WTC11 (cell line): ENCODE results near the gene WARS2.

ENCODE experiments used
- ATF2 ChIP-seq: sonication (generic); formaldehyde crosslinking; IDR thresholded peaks from 2 replicates; pipeline ENCODE4 v1.8.1; 2022; ENCODE audit warnings: low read depth, missing genetic modification reagents, borderline replicate concordance
- CTCF ChIP-seq: fragments of 200-600 bp; IDR thresholded peaks from 2 replicates; pipeline ENCODE4 v1.8.0; 2022; ENCODE audit warnings: antibody characterized with exemption
- FOXJ3 ChIP-seq: sonication (generic); formaldehyde crosslinking; IDR thresholded peaks from 2 replicates; pipeline ENCODE4 v1.9.0; 2021; ENCODE audit warnings: missing genetic modification reagents, mild to moderate bottlenecking, borderline replicate concordance
- FOXP1 ChIP-seq: sonication (generic); formaldehyde crosslinking; IDR thresholded peaks from 2 replicates; pipeline ENCODE4 v1.8.0; 2022; ENCODE audit warnings: missing genetic modification reagents, mild to moderate bottlenecking, moderate library complexity, borderline replicate concordance
- HMGXB4 ChIP-seq: sonication (generic); formaldehyde crosslinking; IDR thresholded peaks from 2 replicates; pipeline ENCODE4 v1.8.1; 2023; ENCODE audit warnings: mild to moderate bottlenecking, moderate library complexity, missing genetic modification reagents
- KAT7 ChIP-seq: sonication (generic); formaldehyde crosslinking; IDR thresholded peaks from 2 replicates; pipeline ENCODE4 v1.8.1; 2023; ENCODE audit warnings: missing genetic modification reagents, mild to moderate bottlenecking, borderline replicate concordance
- MAX ChIP-seq: sonication (generic); formaldehyde crosslinking; IDR thresholded peaks from 2 replicates; pipeline ENCODE4 v1.8.0; 2022; ENCODE audit warnings: mild to moderate bottlenecking, missing genetic modification reagents
- NFATC4 ChIP-seq: fragments of 250-450 bp; sonication (Bioruptor Pico); IDR thresholded peaks from 2 replicates; pipeline ENCODE4 v1.9.0; 2021; ENCODE audit warnings: mild to moderate bottlenecking
- NFYB ChIP-seq: sonication (generic); formaldehyde crosslinking; conservative IDR thresholded peaks from 2 replicates; pipeline ENCODE4 v1.8.0; 2022; ENCODE audit warnings: low read depth, missing genetic modification reagents
- NR2C2 ChIP-seq: sonication (generic); formaldehyde crosslinking; IDR thresholded peaks from 2 replicates; pipeline ENCODE4 v1.8.0; 2022; ENCODE audit warnings: mild to moderate bottlenecking, missing genetic modification reagents
- NR3C1 ChIP-seq: sonication (generic); formaldehyde crosslinking; conservative IDR thresholded peaks from 2 replicates; pipeline ENCODE4 v1.8.1; 2023; ENCODE audit warnings: low read depth, mild to moderate bottlenecking, missing genetic modification reagents
- SP1 ChIP-seq: sonication (generic); formaldehyde crosslinking; conservative IDR thresholded peaks from 2 replicates; pipeline ENCODE4 v1.8.1; 2022; ENCODE audit warnings: missing genetic modification reagents
- USF1 ChIP-seq: sonication (generic); formaldehyde crosslinking; IDR thresholded peaks from 2 replicates; pipeline ENCODE4 v1.8.0; 2022; ENCODE audit warnings: mild to moderate bottlenecking, missing genetic modification reagents
- ZBTB21 ChIP-seq: sonication (generic); formaldehyde crosslinking; IDR thresholded peaks from 2 replicates; pipeline ENCODE4 v1.8.1; 2023; ENCODE audit warnings: mild to moderate bottlenecking, missing genetic modification reagents, borderline replicate concordance

GRCh38 chr1:119086830-119087229 is 53.6 kb downstream of the WARS2 start:
- TF ChIP-seq ATF2 (no peak), FOXJ3 (CRISPR knock-in tag) (no peak), CTCF (no peak), NFYB (CRISPR knock-in tag) (no peak), NR2C2 (CRISPR knock-in tag) (no peak), NFATC4 (CRISPR knock-in tag) (no peak), NR3C1 (CRISPR knock-in tag) (no peak), SP1 (CRISPR knock-in tag) (no peak), USF1 (CRISPR knock-in tag) (no peak), FOXP1 (no peak), ZBTB21 (CRISPR knock-in tag) (no peak), KAT7 (CRISPR knock-in tag) (no peak), MAX (no peak), HMGXB4 (no peak)
